ENCODE results near the gene VSIG1.

Gene VSIG1

GRCh38 chrX:108072746-108073145, 27.9 kb downstream of the VSIG1 start:
- Histone ChIP-seq H3K9me3 (ENCODE audit: low read depth, low read length) (no peaks in the 10 kb centered on the region), H3K9ac (ENCODE audit: insufficient read length) (no peak overlapping the region), H3K36me3 (ENCODE audit: insufficient read depth, low read length) (no peaks in the 10 kb centered on the region), H3K4me3 (no peak overlapping the region), H3K27ac (no peak overlapping the region)
- TF ChIP-seq FOXP2 (optimal IDR thresholded peaks at IDR 0.05; ENCODE audit: control extremely low read depth, extremely low read length, insufficient read depth) (no peak), EZH2 (IDR thresholded peaks at IDR 0.05) (no peak), POLR2AphosphoS5 (IDR thresholded peaks at IDR 0.05; ENCODE audit: borderline replicate concordance, low read depth, low read length) (no peak)
- DNase-seq (ENCODE audit: low read depth, low spot score): no peak

GRCh38 chrX:108081110-108081509, 36.2 kb downstream of the VSIG1 start:
- Histone ChIP-seq H3K27ac (no peak overlapping the region), H3K9me3 (ENCODE audit: low read depth, low read length) (no peaks in the 10 kb centered on the region), H3K4me3 (no peak overlapping the region), H3K9ac (ENCODE audit: insufficient read length) (no peak overlapping the region), H3K36me3 (ENCODE audit: insufficient read depth, low read length) (peaks cover 5% of the 10 kb centered on the region; the same call in 1 of the 2 replicates)
- no peak for DNase-seq (ENCODE audit: low read depth, low spot score)
- TF ChIP-seq POLR2AphosphoS5 (IDR thresholded peaks at IDR 0.05; ENCODE audit: borderline replicate concordance, low read depth, low read length) (no peak), FOXP2 (optimal IDR thresholded peaks at IDR 0.05; ENCODE audit: control extremely low read depth, extremely low read length, insufficient read depth) (no peak), EZH2 (IDR thresholded peaks at IDR 0.05) (no peak)

GRCh38 chrX:108087792-108088191, 42.9 kb downstream of the VSIG1 start:
- DNase-seq (ENCODE audit: low read depth, low spot score): no peak
- Histone ChIP-seq H3K9ac (ENCODE audit: insufficient read length) (no peak overlapping the region), H3K27ac (no peak overlapping the region), H3K36me3 (ENCODE audit: insufficient read depth, low read length) (peaks cover 12% of the 10 kb centered on the region; the same call in 1 of the 2 replicates), H3K4me3 (no peak overlapping the region), H3K9me3 (ENCODE audit: low read depth, low read length) (no peaks in the 10 kb centered on the region)
- no peak for TF ChIP-seq FOXP2 (optimal IDR thresholded peaks at IDR 0.05; ENCODE audit: control extremely low read depth, extremely low read length, insufficient read depth)

GRCh38 chrX:108088511-108088910, 43.6 kb downstream of the VSIG1 start:
- TF ChIP-seq POLR2AphosphoS5 (IDR thresholded peaks at IDR 0.05; ENCODE audit: borderline replicate concordance, low read depth, low read length) (no peak), FOXP2 (optimal IDR thresholded peaks at IDR 0.05; ENCODE audit: control extremely low read depth, extremely low read length, insufficient read depth) (no peak), EZH2 (IDR thresholded peaks at IDR 0.05) (no peak)
- Histone ChIP-seq H3K9ac (ENCODE audit: insufficient read length) (no peak overlapping the region), H3K9me3 (ENCODE audit: low read depth, low read length) (no peaks in the 10 kb centered on the region), H3K4me3 (no peak overlapping the region), H3K36me3 (ENCODE audit: insufficient read depth, low read length) (peaks cover 12% of the 10 kb centered on the region; the same call in 1 of the 2 replicates), H3K27ac (no peak overlapping the region)
- no peak for DNase-seq (ENCODE audit: low read depth, low spot score)

- DNase-seq (ENCODE audit: low read depth, low spot score): no peak
Observed at GRCh38 chrX:108090491-108091263, 45.8 kb downstream of the VSIG1 start.

GRCh38 chrX:108091264-108091877, 46.5 kb downstream of the VSIG1 start, which contains the start of the genes ATG4A and PSMD10:
ATG4A (plus strand) TSS chrX:108091778; CDS start chrX:108091827, 49 bp downstream.
PSMD10 (minus strand) TSS chrX:108091542; CDS start chrX:108091520, 22 bp downstream.
- Histone ChIP-seq H3K9ac (ENCODE audit: insufficient read length) (peak within 1 kb of the TSS; percentile 83), H3K9me3 (ENCODE audit: low read depth, low read length) (no peaks in the 10 kb centered on the region), H3K4me3 (peak within 1 kb of the TSS; percentile 80), H3K36me3 (ENCODE audit: insufficient read depth, low read length) (peaks cover 7% of the 10 kb centered on the region; the same call in 1 of the 2 replicates), H3K27ac (peak within 1 kb of the TSS; percentile 34; the same call in 1 of the 2 replicates)
- TF ChIP-seq POLR2AphosphoS5 (IDR thresholded peaks at IDR 0.05; ENCODE audit: borderline replicate concordance, low read depth, low read length) (peak; percentile 67), EZH2 (IDR thresholded peaks at IDR 0.05) (no peak), FOXP2 (optimal IDR thresholded peaks at IDR 0.05; ENCODE audit: control extremely low read depth, extremely low read length, insufficient read depth) (no peak)
- peak; percentile 51 for DNase-seq (ENCODE audit: low read depth, low spot score)

More at GRCh38 chrX:108090491-108091263, 45.8 kb downstream of the VSIG1 start:
- Histone ChIP-seq H3K36me3 (ENCODE audit: insufficient read depth, low read length) (peaks cover 7% of the 10 kb centered on the region; the same call in 1 of the 2 replicates), H3K4me3 (peak overlapping the region; percentile 80), H3K9ac (ENCODE audit: insufficient read length) (peak overlapping the region; percentile 83), H3K9me3 (ENCODE audit: low read depth, low read length) (no peaks in the 10 kb centered on the region), H3K27ac (peak overlapping the region; percentile 34; the same call in 1 of the 2 replicates)
- TF ChIP-seq EZH2 (IDR thresholded peaks at IDR 0.05) (no peak), POLR2AphosphoS5 (IDR thresholded peaks at IDR 0.05; ENCODE audit: borderline replicate concordance, low read depth, low read length) (no peak), FOXP2 (optimal IDR thresholded peaks at IDR 0.05; ENCODE audit: control extremely low read depth, extremely low read length, insufficient read depth) (no peak)

- DNase-seq (ENCODE audit: low read depth, low spot score): no peak
- H3K4me3 ChIP-seq: peak overlapping the region; percentile 80
- peaks cover 7% of the 10 kb centered on the region; the same call in 1 of the 2 replicates for H3K36me3 ChIP-seq (ENCODE audit: insufficient read depth, low read length)
- H3K27ac ChIP-seq: no peak overlapping the region
- no peak for TF ChIP-seq EZH2 (IDR thresholded peaks at IDR 0.05)
- TF ChIP-seq POLR2AphosphoS5 (IDR thresholded peaks at IDR 0.05; ENCODE audit: borderline replicate concordance, low read depth, low read length): no peak
- TF ChIP-seq FOXP2 (optimal IDR thresholded peaks at IDR 0.05; ENCODE audit: control extremely low read depth, extremely low read length, insufficient read depth): no peak
- no peaks in the 10 kb centered on the region for H3K9me3 ChIP-seq (ENCODE audit: low read depth, low read length)
- H3K9ac ChIP-seq (ENCODE audit: insufficient read length): no peak overlapping the region
Observed at GRCh38 chrX:108091878-108092291, 47.0 kb downstream of the VSIG1 start.

- DNase-seq (ENCODE audit: low read depth, low spot score): no peak
- no peaks in the 10 kb centered on the region for H3K36me3 ChIP-seq (ENCODE audit: insufficient read depth, low read length)
- no peak for TF ChIP-seq FOXP2 (optimal IDR thresholded peaks at IDR 0.05; ENCODE audit: control extremely low read depth, extremely low read length, insufficient read depth)
- no peak for TF ChIP-seq EZH2 (IDR thresholded peaks at IDR 0.05)
- no peak for TF ChIP-seq POLR2AphosphoS5 (IDR thresholded peaks at IDR 0.05; ENCODE audit: borderline replicate concordance, low read depth, low read length)
Observed at GRCh38 chrX:108097380-108097779, 52.5 kb downstream of the VSIG1 start.

More at GRCh38 chrX:108097380-108097779, 52.5 kb downstream of the VSIG1 start:
- Histone ChIP-seq H3K9ac (ENCODE audit: insufficient read length) (no peak overlapping the region), H3K4me3 (no peak overlapping the region), H3K9me3 (ENCODE audit: low read depth, low read length) (no peaks in the 10 kb centered on the region), H3K27ac (no peak overlapping the region)
